Vagina (tissue), 2 donors: ENCODE data around the gene KIF2C. TPM values are rescaled to one million over a fixed set of nuclear protein-coding genes. Genes with fewer than 3 reads are reported as not detected.
"Not testable (repeated sequence)": the region's sequence is repeated elsewhere in the genome, so short reads cannot be mapped to it uniquely, and the experiment has no call there.

Experiments used
- DNase-seq, 2 donors: peaks; one replicate each; pipeline ENCODE4 v3.0.0-alpha.2; 2017; ENCODE audit errors: extremely low spot score in 2 of 2
- H3K27ac ChIP-seq: fragments of 200-600 bp; sonication (generic); one replicate; pipeline ENCODE4 v1.5.1; 2019
- H3K27me3 ChIP-seq: fragments of 200-600 bp; sonication (generic); one replicate; pipeline ENCODE4 v1.5.1; 2019
- H3K36me3 ChIP-seq, 2 donors: fragments of 200-600 bp; sonication (generic); one replicate each; pipeline ENCODE4 v1.5.1; 2017 to 2019
- H3K4me1 ChIP-seq: fragments of 200-600 bp; sonication (generic); one replicate; pipeline ENCODE4 v1.5.1; 2019
- H3K4me3 ChIP-seq, 2 donors: fragments of 200-600 bp; sonication (generic); 1 replicate in 1 of 2; 2 replicates in 1 of 2; pipeline ENCODE4 v1.5.1; 2016 to 2019
- H3K9me3 ChIP-seq: fragments of 200-600 bp; sonication (generic); one replicate; pipeline ENCODE4 v1.5.1; 2019
- POLR2A ChIP-seq, 2 donors: fragments of 450-650 bp; IDR thresholded peaks; one replicate each; pipeline ENCODE4 v1.6.1; 2017; ENCODE audit warnings: antibody characterized with exemption in 2 of 2, mild to moderate bottlenecking in 2 of 2, moderate library complexity in 2 of 2
- POLR2AphosphoS5 ChIP-seq, 2 donors: sonication (generic); formaldehyde crosslinking; IDR thresholded peaks; one replicate each; pipeline ENCODE4 v1.9.0; 2017; ENCODE audit warnings: antibody characterized with exemption in 2 of 2, mild to moderate bottlenecking in 2 of 2, low read depth in 1 of 2; ENCODE audit not compliant: insufficient read depth in 1 of 2
- intact Hi-C: fragments of 100-400 bp; cut with DNase I; formaldehyde crosslinking; loops from one replicate; pipeline ENCODE4 v1.15.1; 2023
- total RNA-seq: library from RNA; depleted of rRNA; stranded (reverse); fragments of >200 nt; gene quantifications from one replicate; pipeline ENCODE4 v1.2.3, GENCODE V29; 2016
- TF ChIP-seq, protein P1 (sequence below), 3 experiments: fragments of 450-650 bp in 2 of 3; fragments of 200-600 bp in 1 of 3; sonication (generic) in 1 of 3; IDR thresholded peaks; one replicate each; pipeline ENCODE4 v1.5.1; 2017 to 2019; ENCODE audit warnings: antibody characterized with exemption in 3 of 3, mild to moderate bottlenecking in 2 of 3, moderate library complexity in 2 of 3

Gene KIF2C
- total RNA-seq, 1 donor from 2014 or later: 3.4 TPM

DNA sequence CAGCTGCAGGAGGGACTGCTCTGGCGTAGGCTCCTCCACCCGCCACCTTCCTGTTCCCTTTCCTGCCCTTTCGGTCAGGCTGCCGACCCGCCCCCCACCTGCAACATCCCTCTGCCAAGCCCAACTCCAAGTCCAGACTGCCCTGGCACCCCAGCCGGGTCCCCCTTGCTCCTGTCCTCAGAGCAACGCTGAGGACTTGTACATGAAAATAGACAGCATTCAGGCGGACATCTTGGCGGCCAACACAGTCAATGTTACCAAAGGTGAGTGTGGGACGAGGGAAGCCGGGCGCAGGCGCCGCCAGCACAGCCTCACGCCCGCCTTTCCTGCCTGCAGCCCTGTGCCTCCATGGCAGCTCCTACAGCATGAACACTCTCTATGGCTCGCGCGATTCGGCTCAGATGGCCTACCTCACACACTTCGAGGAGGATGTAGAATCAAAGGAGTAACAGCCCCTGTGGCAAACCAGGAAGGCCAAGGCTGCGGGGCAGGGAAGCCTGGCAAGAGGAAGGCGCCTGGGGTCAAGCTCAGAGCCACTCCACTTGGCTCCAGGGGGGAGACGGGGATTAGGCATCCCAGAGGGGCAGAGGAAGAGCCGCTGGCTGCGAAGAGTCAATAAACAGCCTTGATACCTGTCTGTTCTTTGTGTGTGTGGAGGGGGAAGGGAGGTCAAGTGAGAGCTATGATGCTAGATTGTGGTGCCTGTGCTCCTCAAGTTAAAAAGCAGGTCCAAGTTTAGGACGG, 14.5 kb upstream of the KIF2C start:
- no peaks in the 10 kb centered on the region for H3K27me3 ChIP-seq
- H3K4me1 ChIP-seq: peaks cover 6% of the 10 kb centered on the region
- intact Hi-C loops: no loop called here
- H3K9me3 ChIP-seq: no peaks in the 10 kb centered on the region
- no peaks in the 10 kb centered on the region for H3K36me3 ChIP-seq
- H3K27ac ChIP-seq: no peak overlapping the region
- no peak for DNase-seq
- TF ChIP-seq POLR2AphosphoS5 (IDR thresholded peaks at IDR 0.05; ENCODE audit: insufficient read depth in 1 of 2, low read depth in 1 of 2) (no peak), POLR2A (IDR thresholded peaks at IDR 0.05) (no peak)
- TF ChIP-seq, protein P1, sequence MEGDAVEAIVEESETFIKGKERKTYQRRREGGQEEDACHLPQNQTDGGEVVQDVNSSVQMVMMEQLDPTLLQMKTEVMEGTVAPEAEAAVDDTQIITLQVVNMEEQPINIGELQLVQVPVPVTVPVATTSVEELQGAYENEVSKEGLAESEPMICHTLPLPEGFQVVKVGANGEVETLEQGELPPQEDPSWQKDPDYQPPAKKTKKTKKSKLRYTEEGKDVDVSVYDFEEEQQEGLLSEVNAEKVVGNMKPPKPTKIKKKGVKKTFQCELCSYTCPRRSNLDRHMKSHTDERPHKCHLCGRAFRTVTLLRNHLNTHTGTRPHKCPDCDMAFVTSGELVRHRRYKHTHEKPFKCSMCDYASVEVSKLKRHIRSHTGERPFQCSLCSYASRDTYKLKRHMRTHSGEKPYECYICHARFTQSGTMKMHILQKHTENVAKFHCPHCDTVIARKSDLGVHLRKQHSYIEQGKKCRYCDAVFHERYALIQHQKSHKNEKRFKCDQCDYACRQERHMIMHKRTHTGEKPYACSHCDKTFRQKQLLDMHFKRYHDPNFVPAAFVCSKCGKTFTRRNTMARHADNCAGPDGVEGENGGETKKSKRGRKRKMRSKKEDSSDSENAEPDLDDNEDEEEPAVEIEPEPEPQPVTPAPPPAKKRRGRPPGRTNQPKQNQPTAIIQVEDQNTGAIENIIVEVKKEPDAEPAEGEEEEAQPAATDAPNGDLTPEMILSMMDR (IDR thresholded peaks at IDR 0.05): no peak
- H3K4me3 ChIP-seq: no peak overlapping the region

DNA sequence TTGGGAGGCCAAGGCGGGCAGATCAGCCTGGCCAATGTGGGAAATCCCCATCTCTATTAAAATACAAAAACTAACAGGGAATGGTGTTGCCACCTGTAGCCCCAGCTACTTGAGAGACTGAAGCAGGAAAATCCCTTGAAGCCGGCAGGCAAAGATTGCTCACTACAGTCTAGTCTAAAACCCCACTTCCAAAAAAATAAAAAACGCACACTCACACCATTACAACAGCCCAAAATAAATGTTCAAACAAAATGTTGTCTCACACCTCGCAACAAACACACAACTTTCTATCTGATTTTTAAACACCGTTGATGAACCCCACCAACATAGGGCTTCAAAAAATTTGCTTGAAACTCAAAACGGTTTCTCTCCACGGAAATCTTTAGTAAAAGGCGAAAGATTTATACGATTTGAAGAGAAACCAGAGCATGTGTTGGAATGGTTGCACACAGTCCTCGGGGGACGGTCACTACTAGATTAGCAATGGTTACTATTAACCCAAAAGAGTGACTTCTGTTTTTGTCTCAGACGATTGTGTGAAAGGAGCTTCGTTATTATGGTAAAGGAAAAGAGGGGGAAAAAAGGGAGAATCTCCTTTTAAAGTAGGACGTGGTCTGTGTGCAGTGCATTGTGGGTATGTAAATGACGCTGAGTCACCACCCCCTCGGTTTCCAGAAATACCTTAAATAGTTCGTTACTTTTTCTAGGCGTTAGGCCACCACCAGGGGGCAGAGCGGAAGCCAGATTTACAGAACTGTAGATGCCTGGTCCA, 8.7 kb upstream of the KIF2C start, which contains the start of gene RNU5D-1:
TSS of gene RNU5D-1 (minus strand) at position 430 of the 772 bp plus-strand sequence.
- H3K4me1 ChIP-seq: peaks cover 16% of the 10 kb centered on the region
- no peaks in the 10 kb centered on the region for H3K9me3 ChIP-seq
- intact Hi-C loops: no loop called here
- H3K36me3 ChIP-seq: no peaks in the 10 kb centered on the region
- peak in 1 of 2 donors; percentile 91 for DNase-seq
- H3K27ac ChIP-seq: peak within 1 kb of the TSS; percentile 95
- no peaks in the 10 kb centered on the region for H3K27me3 ChIP-seq
- peak; percentile 19 to 77 for TF ChIP-seq POLR2A (IDR thresholded peaks at IDR 0.05)
- peak; percentile 49 to 98 for TF ChIP-seq POLR2AphosphoS5 (IDR thresholded peaks at IDR 0.05; ENCODE audit: insufficient read depth in 1 of 2, low read depth in 1 of 2)
- TF ChIP-seq, protein P1 (IDR thresholded peaks at IDR 0.05): peak; percentile 59 to 92 (median 88)
- H3K4me3 ChIP-seq: peak within 1 kb of the TSS; percentile 29 to 32

DNA sequence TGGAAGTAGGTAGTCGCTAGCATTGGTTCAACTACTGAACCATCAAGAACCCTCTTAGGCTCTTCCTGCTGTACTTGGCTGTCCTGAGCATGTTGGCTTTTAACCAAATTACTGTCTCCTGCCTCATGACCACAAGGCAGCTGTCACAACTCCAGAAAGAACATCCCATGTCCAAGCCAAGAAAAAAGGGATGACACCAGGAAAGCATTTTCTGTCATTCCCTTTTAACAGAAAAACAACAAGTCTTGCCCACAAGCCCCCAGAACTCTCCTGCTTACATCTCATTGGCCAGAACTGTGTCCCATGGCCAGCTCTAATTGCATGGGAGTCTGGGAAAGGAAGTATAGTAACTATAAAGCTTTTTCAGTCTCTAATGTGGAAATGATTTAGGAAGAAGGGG, 6.3 kb upstream of the KIF2C start:
- H3K27ac ChIP-seq: no peak overlapping the region
- no peak for DNase-seq
- no peaks in the 10 kb centered on the region for H3K9me3 ChIP-seq
- TF ChIP-seq POLR2AphosphoS5 (IDR thresholded peaks at IDR 0.05; ENCODE audit: insufficient read depth in 1 of 2, low read depth in 1 of 2) (no peak), POLR2A (IDR thresholded peaks at IDR 0.05) (no peak)
- intact Hi-C loops: no loop called here
- H3K27me3 ChIP-seq: no peaks in the 10 kb centered on the region
- no peaks in the 10 kb centered on the region for H3K36me3 ChIP-seq
- peaks cover 16% of the 10 kb centered on the region for H3K4me1 ChIP-seq
- no peak overlapping the region for H3K4me3 ChIP-seq

DNA sequence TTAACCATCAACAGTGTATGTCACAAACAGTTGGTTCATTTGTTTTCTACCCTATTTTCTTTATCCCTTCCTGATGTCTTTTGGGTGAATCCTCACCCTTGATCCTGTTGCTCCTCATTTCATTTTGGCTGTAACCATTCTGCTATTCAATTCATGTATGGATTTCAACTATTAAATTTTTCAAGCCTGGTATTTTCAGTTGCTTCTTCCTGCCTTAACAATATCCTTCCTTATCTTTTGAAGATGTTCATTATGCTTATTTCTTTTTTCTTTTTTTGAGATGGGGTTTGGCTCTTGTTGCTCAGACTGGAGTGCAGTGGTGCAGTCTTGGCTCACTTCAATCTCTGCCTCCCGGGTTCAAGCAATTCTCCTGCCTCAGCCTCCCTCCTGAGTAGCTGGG, 5.9 kb upstream of the KIF2C start:
- Histone ChIP-seq H3K4me3 (no peak overlapping the region), H3K27ac (no peak overlapping the region), H3K9me3 (no peaks in the 10 kb centered on the region), H3K27me3 (no peaks in the 10 kb centered on the region), H3K4me1 (peaks cover 16% of the 10 kb centered on the region), H3K36me3 (no peaks in the 10 kb centered on the region)
- no peak for DNase-seq
- intact Hi-C loops: no loop called here
- no peak for TF ChIP-seq POLR2AphosphoS5 (IDR thresholded peaks at IDR 0.05; ENCODE audit: insufficient read depth in 1 of 2, low read depth in 1 of 2)
- TF ChIP-seq, protein P1 (IDR thresholded peaks at IDR 0.05): no peak
- no peak for TF ChIP-seq POLR2A (IDR thresholded peaks at IDR 0.05)

DNA sequence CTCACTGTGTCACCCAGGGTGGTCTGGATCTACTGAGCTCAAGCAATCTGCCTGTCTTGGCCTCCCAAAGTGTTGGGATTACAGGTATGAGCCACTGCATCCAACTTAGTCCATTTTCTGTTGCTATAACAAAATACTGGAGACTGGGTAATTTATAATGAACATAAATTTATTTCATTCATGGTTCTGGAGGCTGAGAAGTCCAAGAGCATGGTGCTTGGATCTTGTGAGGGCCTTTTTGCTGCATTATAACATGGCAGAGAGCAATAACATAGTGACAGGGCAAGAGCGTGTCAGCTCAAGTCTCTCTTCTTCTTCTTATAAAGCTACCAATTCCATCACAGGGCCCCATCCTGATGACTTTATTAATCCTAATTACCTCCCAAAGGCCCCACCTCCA, 3.6 kb upstream of the KIF2C start:
- no peak overlapping the region for H3K27ac ChIP-seq
- no peaks in the 10 kb centered on the region for H3K9me3 ChIP-seq
- no peak for TF ChIP-seq POLR2A (IDR thresholded peaks at IDR 0.05)
- TF ChIP-seq POLR2AphosphoS5 (IDR thresholded peaks at IDR 0.05; ENCODE audit: insufficient read depth in 1 of 2, low read depth in 1 of 2): no peak
- TF ChIP-seq, protein P1 (IDR thresholded peaks at IDR 0.05): no peak
- no peak overlapping the region for H3K4me3 ChIP-seq
- intact Hi-C loops: loop anchor here (5.0 kb wide), 1 partner anchor 41 kb away; the partner anchor contains the start of gene RPS8
- H3K4me1 ChIP-seq: peaks cover 9% of the 10 kb centered on the region
- H3K36me3 ChIP-seq: no peaks in the 10 kb centered on the region
- no peaks in the 10 kb centered on the region for H3K27me3 ChIP-seq
- no peak for DNase-seq

DNA sequence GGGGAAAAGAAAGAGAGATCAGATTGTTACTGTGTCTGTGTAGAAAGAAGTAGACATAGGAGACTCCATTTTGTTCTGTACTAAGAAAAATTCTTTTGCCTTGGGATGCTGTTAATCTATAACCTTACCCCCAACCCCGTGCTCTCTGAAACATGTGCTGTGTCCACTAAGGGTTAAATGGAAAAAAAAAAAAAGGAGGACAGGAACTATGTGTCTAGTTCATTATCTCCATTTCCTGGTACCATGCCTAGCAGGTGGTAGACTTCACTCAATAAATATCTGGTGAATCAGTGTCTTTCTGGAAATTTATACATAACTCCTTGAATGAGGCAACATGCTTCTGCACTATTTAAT, 707 bp upstream of the KIF2C start:
- not testable (repeated sequence) for H3K36me3 ChIP-seq, H3K4me1 ChIP-seq, H3K9me3 ChIP-seq, H3K27me3 ChIP-seq, DNase-seq
- Histone ChIP-seq H3K4me3 (peak overlapping the region; percentile 53 to 66), H3K27ac (peak overlapping the region; percentile 85)
- intact Hi-C loops: loop anchor here (5.0 kb wide), 1 partner anchor 38 kb away; the partner anchor contains the start of gene RPS8
